Mesenchymal stem cell (in vitro differentiated cells and primary cell): ENCODE results near the gene C13orf46.

Source experiments
- DNase-seq: peaks from one replicate; pipeline ENCODE4 v3.0.0-alpha.2; 2013
- H2AFZ ChIP-seq: one replicate; pipeline ENCODE4 v1.6.1; 2013; ENCODE audit warnings: low read depth, mild to moderate bottlenecking, control low read depth, inconsistent platforms, low read length, moderate library complexity
- H2AK5ac ChIP-seq: 2 replicates; pipeline ENCODE4 v1.6.1; 2013; ENCODE audit warnings: low read length, moderate library complexity, mild to moderate bottlenecking, inconsistent platforms; ENCODE audit not compliant: severe bottlenecking
- H2BK120ac ChIP-seq: one replicate; pipeline ENCODE4 v1.6.1; 2013; ENCODE audit warnings: low read depth, mild to moderate bottlenecking, inconsistent platforms, low read length, moderate library complexity
- H2BK12ac ChIP-seq, 2 experiments: one replicate each; pipeline ENCODE4 v1.6.1; 2013; ENCODE audit warnings: inconsistent platforms in 2 of 2, low read length in 2 of 2, mild to moderate bottlenecking in 2 of 2, moderate library complexity in 2 of 2, control low read depth in 1 of 2
- H2BK15ac ChIP-seq: one replicate; pipeline ENCODE4 v1.6.1; 2013; ENCODE audit warnings: mild to moderate bottlenecking, low read depth, inconsistent platforms; ENCODE audit not compliant: poor library complexity, severe bottlenecking
- H2BK5ac ChIP-seq: 2 replicates; pipeline ENCODE4 v1.6.1; 2013; ENCODE audit warnings: low read depth, mild to moderate bottlenecking, low read length, control low read depth, inconsistent platforms; ENCODE audit not compliant: poor library complexity, severe bottlenecking
- H3K14ac ChIP-seq, 2 experiments: one replicate each; pipeline ENCODE4 v1.6.1; 2013; ENCODE audit warnings: inconsistent platforms in 2 of 2, low read length in 2 of 2, control low read depth in 1 of 2, mild to moderate bottlenecking in 1 of 2, moderate library complexity in 1 of 2
- H3K18ac ChIP-seq, 2 experiments: one replicate each; pipeline ENCODE4 v1.6.1; 2013; ENCODE audit warnings: inconsistent platforms in 2 of 2, low read length in 2 of 2, control low read depth in 1 of 2, low read depth in 1 of 2, mild to moderate bottlenecking in 1 of 2
- H3K23ac ChIP-seq, 2 experiments: one replicate each; pipeline ENCODE4 v1.6.1; 2013; ENCODE audit warnings: inconsistent platforms in 2 of 2, low read length in 2 of 2, mild to moderate bottlenecking in 2 of 2, moderate library complexity in 2 of 2, control low read depth in 1 of 2
- H3K27ac ChIP-seq: 2 replicates; pipeline ENCODE4 v1.5.1; 2013; ENCODE audit warnings: mild to moderate bottlenecking, moderate library complexity, low read length, control low read depth, inconsistent platforms; ENCODE audit not compliant: poor library complexity, severe bottlenecking
- H3K27me3 ChIP-seq, 2 experiments: 2 replicates each; pipeline versions ENCODE4 v1.6.1 to v1.7.0; 2013; ENCODE audit warnings: low read length in 2 of 2, mild to moderate bottlenecking in 2 of 2, moderate library complexity in 2 of 2, control low read depth in 1 of 2, inconsistent platforms in 1 of 2; ENCODE audit not compliant: control insufficient read depth in 1 of 2, insufficient read depth in 1 of 2
- H3K36me3 ChIP-seq, 2 experiments: 2 replicates each; pipeline versions ENCODE4 v1.6.1 to v1.7.0; 2013; ENCODE audit warnings: low read length in 2 of 2, control low read depth in 1 of 2, inconsistent platforms in 1 of 2, low read depth in 1 of 2, mild to moderate bottlenecking in 1 of 2; ENCODE audit not compliant: insufficient read depth in 2 of 2, control insufficient read depth in 1 of 2
- H3K4ac ChIP-seq, 2 experiments: one replicate each; pipeline ENCODE4 v1.6.1; 2013; ENCODE audit warnings: inconsistent platforms in 2 of 2, low read length in 2 of 2, mild to moderate bottlenecking in 2 of 2, moderate library complexity in 2 of 2, control low read depth in 1 of 2, low read depth in 1 of 2
- H3K4me1 ChIP-seq: 2 replicates; pipeline ENCODE4 v1.6.1; 2013; ENCODE audit warnings: low read depth, low read length, control low read depth; ENCODE audit not compliant: control insufficient read depth, insufficient read depth
- H3K4me2 ChIP-seq: 2 replicates; pipeline ENCODE4 v1.6.1; 2013; ENCODE audit warnings: low read length, mild to moderate bottlenecking, inconsistent platforms; ENCODE audit not compliant: poor library complexity, severe bottlenecking
- H3K4me3 ChIP-seq, 2 experiments: 2 replicates each; pipeline versions ENCODE4 v1.5.1 to v1.7.0; 2013; ENCODE audit warnings: low read length in 2 of 2, mild to moderate bottlenecking in 2 of 2, control low read depth in 1 of 2, low read depth in 1 of 2; ENCODE audit not compliant: insufficient read depth in 1 of 2
- H3K79me1 ChIP-seq: replicated peaks from 2 replicates; pipeline ENCODE4 v1.6.1; 2013; ENCODE audit warnings: mild to moderate bottlenecking, control low read depth, low read length, inconsistent platforms; ENCODE audit not compliant: poor library complexity, severe bottlenecking
- H3K9ac ChIP-seq: 2 replicates; pipeline ENCODE4 v1.7.0; 2013; ENCODE audit warnings: mild to moderate bottlenecking, low read length, moderate library complexity
- H3K9me3 ChIP-seq: 2 replicates; pipeline ENCODE4 v1.7.0; 2013; ENCODE audit warnings: mild to moderate bottlenecking, low read length; ENCODE audit not compliant: control insufficient read depth
- H4K8ac ChIP-seq: one replicate; pipeline ENCODE4 v1.6.1; 2013; ENCODE audit warnings: inconsistent platforms, mild to moderate bottlenecking, low read length, moderate library complexity
- H4K91ac ChIP-seq: one replicate; pipeline ENCODE4 v1.6.1; 2013; ENCODE audit warnings: mild to moderate bottlenecking, low read length, inconsistent platforms
- WGBS: methylation state at CpG from one replicate; pipeline ENCODE4 v1.1.7; 2013; ENCODE audit warnings: mixed read lengths; 5-methylcytosine and 5-hydroxymethylcytosine counted together

C13orf46 gene

GRCh38 chr13:113981194-113981605 is 7.3 kb upstream of the C13orf46 start:
- Histone ChIP-seq H2BK120ac (no peak overlapping the region), H2AK5ac (no peak overlapping the region), H3K36me3 (peaks cover 59 to 61% of the 10 kb centered on the region in 2 experiments), H3K23ac (no peak overlapping the region), H4K8ac (no peak overlapping the region), H3K79me1 (peaks cover 18% of the 10 kb centered on the region), H3K4me3 (no peak overlapping the region), H3K9ac (no peak overlapping the region), H3K27me3 (no peaks in the 10 kb centered on the region), H3K4ac (no peak overlapping the region), H4K91ac (no peak overlapping the region), H3K14ac (no peak overlapping the region), H3K4me1 (peaks cover 31% of the 10 kb centered on the region), H3K4me2 (no peak overlapping the region), H2BK5ac (no peak overlapping the region), H2AFZ (no peak overlapping the region), H3K18ac (no peak overlapping the region), H3K27ac (no peak overlapping the region), H2BK12ac (no peak overlapping the region), H3K9me3 (no peaks in the 10 kb centered on the region), H2BK15ac (no peak overlapping the region)
- WGBS: over 99% methylated on average over 16 of the region's 16 CpGs
- DNase-seq: no peak

- no peak overlapping the region for H2BK5ac ChIP-seq
- H2BK15ac ChIP-seq: no peak overlapping the region
- H3K4me3 ChIP-seq: no peak overlapping the region
- 95% methylated on average over 12 of the region's 12 CpGs for WGBS
- H2BK120ac ChIP-seq: no peak overlapping the region
- H4K91ac ChIP-seq: no peak overlapping the region
- no peak overlapping the region for H3K14ac ChIP-seq
- H3K18ac ChIP-seq: no peak overlapping the region
- H3K9ac ChIP-seq: no peak overlapping the region
- no peak overlapping the region for H3K23ac ChIP-seq
- peak overlapping the region; percentile 5 for H2AK5ac ChIP-seq
- no peak overlapping the region for H2AFZ ChIP-seq
- H4K8ac ChIP-seq: no peak overlapping the region
- no peaks in the 10 kb centered on the region for H3K27me3 ChIP-seq
- peaks cover 31% of the 10 kb centered on the region for H3K4me1 ChIP-seq
- H3K4ac ChIP-seq: no peak overlapping the region
- peaks cover 20% of the 10 kb centered on the region for H3K79me1 ChIP-seq
- H3K4me2 ChIP-seq: no peak overlapping the region
- peaks cover 63% of the 10 kb centered on the region in 2 experiments for H3K36me3 ChIP-seq
- peak overlapping the region; percentile 8 for H3K27ac ChIP-seq
- no peak for DNase-seq
- no peaks in the 10 kb centered on the region for H3K9me3 ChIP-seq
- no peak overlapping the region for H2BK12ac ChIP-seq
Measured at GRCh38 chr13:113980489-113981064, 6.7 kb upstream of the C13orf46 start.

- Histone ChIP-seq H2BK120ac (no peak overlapping the region), H3K4me3 (no peak overlapping the region), H3K23ac (no peak overlapping the region), H3K4me1 (peaks cover 31% of the 10 kb centered on the region), H3K27me3 (no peaks in the 10 kb centered on the region), H3K79me1 (peaks cover 26% of the 10 kb centered on the region), H4K91ac (no peak overlapping the region), H3K14ac (no peak overlapping the region), H2BK12ac (no peak overlapping the region), H3K9me3 (no peaks in the 10 kb centered on the region), H2AK5ac (no peak overlapping the region), H2BK15ac (no peak overlapping the region), H2BK5ac (no peak overlapping the region), H3K36me3 (peaks cover 69 to 70% of the 10 kb centered on the region in 2 experiments), H4K8ac (no peak overlapping the region), H3K4me2 (no peak overlapping the region), H3K4ac (no peak overlapping the region), H3K27ac (no peak overlapping the region), H3K9ac (no peak overlapping the region), H2AFZ (no peak overlapping the region), H3K18ac (no peak overlapping the region)
- no peak for DNase-seq
- WGBS: 98% methylated on average over 20 of the region's 20 CpGs
Measured at GRCh38 chr13:113979791-113980471, 6.1 kb upstream of the C13orf46 start.

GRCh38 chr13:113978741-113979481 is 5.0 kb upstream of the C13orf46 start:
- no peak overlapping the region for H2BK15ac ChIP-seq
- H2AFZ ChIP-seq: no peak overlapping the region
- H2BK12ac ChIP-seq: no peak overlapping the region
- no peak overlapping the region for H3K4me2 ChIP-seq
- H4K8ac ChIP-seq: no peak overlapping the region
- WGBS: 93% methylated on average over 33 of the region's 41 CpGs
- no peak overlapping the region for H2BK5ac ChIP-seq
- H3K9me3 ChIP-seq: no peaks in the 10 kb centered on the region
- DNase-seq: no peak
- H3K36me3 ChIP-seq: peaks cover 76 to 78% of the 10 kb centered on the region in 2 experiments
- H3K79me1 ChIP-seq: peaks cover 30% of the 10 kb centered on the region
- H3K4me3 ChIP-seq: no peak overlapping the region
- H4K91ac ChIP-seq: peak overlapping the region; percentile 18
- H3K27ac ChIP-seq: no peak overlapping the region
- no peaks in the 10 kb centered on the region for H3K27me3 ChIP-seq
- no peak overlapping the region for H3K4ac ChIP-seq
- H3K23ac ChIP-seq: no peak overlapping the region
- H2AK5ac ChIP-seq: no peak overlapping the region
- no peak overlapping the region for H3K14ac ChIP-seq
- peaks cover 31% of the 10 kb centered on the region for H3K4me1 ChIP-seq
- no peak overlapping the region for H2BK120ac ChIP-seq
- H3K18ac ChIP-seq: no peak overlapping the region
- H3K9ac ChIP-seq: no peak overlapping the region
